Esophagus (tissue), 2 donors: ENCODE measurements around the gene WDR31. TPM values are rescaled to one million over a fixed set of nuclear protein-coding genes. Genes with fewer than 3 reads are reported as not detected.
"Not testable (repeated sequence)": the region's sequence is repeated elsewhere in the genome, so short reads cannot be mapped to it uniquely, and the experiment has no call there.

Experiments
- H3K27ac ChIP-seq, 2 donors: one replicate each; pipeline ENCODE4 v1.5.1; 2013; ENCODE audit warnings: low read depth in 2 of 2, mild to moderate bottlenecking in 2 of 2, inconsistent platforms in 1 of 2, low read length in 1 of 2, moderate library complexity in 1 of 2
- H3K27me3 ChIP-seq, 2 donors: one replicate each; pipeline ENCODE4 v1.6.1; 2013; ENCODE audit warnings: low read length in 2 of 2, control low read depth in 1 of 2, mild to moderate bottlenecking in 1 of 2; ENCODE audit not compliant: insufficient read depth in 2 of 2, control insufficient read depth in 1 of 2
- H3K36me3 ChIP-seq, 2 donors: one replicate each; pipeline ENCODE4 v1.6.1; 2013; ENCODE audit warnings: low read length in 1 of 2; ENCODE audit not compliant: control insufficient read depth in 2 of 2, insufficient read depth in 2 of 2
- H3K4me1 ChIP-seq, 2 donors: one replicate each; pipeline ENCODE4 v1.6.1; 2013; ENCODE audit warnings: low read length in 1 of 2; ENCODE audit not compliant: control insufficient read depth in 2 of 2, insufficient read depth in 2 of 2
- H3K4me3 ChIP-seq, 2 donors: one replicate each; pipeline ENCODE4 v1.5.1; 2013; ENCODE audit warnings: low read length in 2 of 2, mild to moderate bottlenecking in 2 of 2, low read depth in 1 of 2, moderate library complexity in 1 of 2
- H3K9me3 ChIP-seq, 2 donors: one replicate each; pipeline ENCODE4 v1.6.1; 2013; ENCODE audit warnings: mild to moderate bottlenecking in 2 of 2, low read depth in 1 of 2, low read length in 1 of 2, moderate library complexity in 1 of 2; ENCODE audit not compliant: control insufficient read depth in 2 of 2, insufficient read depth in 1 of 2
- WGBS, 2 donors: extraction: QIAGEN DNeasy Blood & Tissue Kit; methylation state at CpG; one replicate each; pipeline ENCODE4 v1.1.7; 2013; 5-methylcytosine and 5-hydroxymethylcytosine counted together
- polyA plus RNA-seq, 2 donors: library from polyadenylated mRNA; stranded (reverse); fragments of 200-250 nt; gene quantifications; one replicate each; pipeline ENCODE4 v1.2.3, GENCODE V29; 2013
- donor health status: healthy with polysubstance abuse.
- donor health status: Bipolar disorder and iron deficiency.

Gene WDR31
- polyA plus RNA-seq, 2 donors: 1.2 to 1.6 TPM

GRCh38 chr9:113379094-113379828 is 39.2 kb upstream of the WDR31 start:
- 64 to 79% methylated on average over 24 of the region's 24 CpGs for WGBS, 2 donors
- H3K36me3 ChIP-seq, H3K27me3 ChIP-seq, H3K9me3 ChIP-seq, H3K27ac ChIP-seq, H3K4me3 ChIP-seq, H3K4me1 ChIP-seq: not testable (repeated sequence)

GRCh38 chr9:113376634-113377567 is 36.8 kb upstream of the WDR31 start, which contains the start of gene HDHD3:
Gene HDHD3, minus strand, starts transcription at chr9:113376986. Its CDS starts 2,632 bp downstream, at chr9:113374354.
- no peaks in the 10 kb centered on the region for H3K4me1 ChIP-seq
- H3K4me3 ChIP-seq: peak within 1 kb of the TSS; percentile 74 to 91
- no peaks in the 10 kb centered on the region for H3K9me3 ChIP-seq
- H3K27ac ChIP-seq: peak within 1 kb of the TSS; percentile 96 to 97
- WGBS, 2 donors: 1 to 2% methylated on average over 72 to 74 of the region's 74 CpGs
- H3K36me3 ChIP-seq: peaks cover 12 to 17% of the 10 kb centered on the region in 2 donors
- H3K27me3 ChIP-seq: no peaks in the 10 kb centered on the region

GRCh38 chr9:113375057-113376023 is 35.3 kb upstream of the WDR31 start:
- peaks cover 12 to 17% of the 10 kb centered on the region in 2 donors for H3K36me3 ChIP-seq
- H3K27ac ChIP-seq: peak overlapping the region; percentile 9 to 97
- H3K4me1 ChIP-seq: no peaks in the 10 kb centered on the region
- no peaks in the 10 kb centered on the region for H3K27me3 ChIP-seq
- no peaks in the 10 kb centered on the region for H3K9me3 ChIP-seq
- WGBS, 2 donors: 68 to 84% methylated on average over 6 of the region's 6 CpGs
- peak overlapping the region in 1 of 2 donors; percentile 74 for H3K4me3 ChIP-seq

- Histone ChIP-seq H3K27ac (no peak overlapping the region), H3K4me3 (no peak overlapping the region), H3K36me3 (peaks cover 12 to 17% of the 10 kb centered on the region in 2 donors), H3K4me1 (no peaks in the 10 kb centered on the region), H3K27me3 (no peaks in the 10 kb centered on the region), H3K9me3 (no peaks in the 10 kb centered on the region)
- WGBS, 2 donors: 78 to 88% methylated on average over 24 of the region's 24 CpGs
Measured at GRCh38 chr9:113373676-113374392, 33.8 kb upstream of the WDR31 start.

GRCh38 chr9:113373256-113373655 is 33.2 kb upstream of the WDR31 start:
- Histone ChIP-seq H3K27me3 (no peaks in the 10 kb centered on the region), H3K4me1 (no peaks in the 10 kb centered on the region), H3K4me3 (no peak overlapping the region), H3K9me3 (no peaks in the 10 kb centered on the region), H3K27ac (no peak overlapping the region), H3K36me3 (peaks cover 12 to 17% of the 10 kb centered on the region in 2 donors)
- 64 to 68% methylated on average over 3 of the region's 3 CpGs for WGBS, 2 donors

GRCh38 chr9:113372059-113372458 is 32.0 kb upstream of the WDR31 start:
- 82 to 85% methylated on average over 5 of the region's 5 CpGs for WGBS, 2 donors
- Histone ChIP-seq H3K27ac (no peak overlapping the region), H3K36me3 (peaks cover 12 to 17% of the 10 kb centered on the region in 2 donors), H3K4me1 (no peaks in the 10 kb centered on the region), H3K4me3 (no peak overlapping the region), H3K27me3 (no peaks in the 10 kb centered on the region), H3K9me3 (no peaks in the 10 kb centered on the region)

GRCh38 chr9:113370806-113371325 is 30.8 kb upstream of the WDR31 start:
- Histone ChIP-seq H3K27me3 (no peaks in the 10 kb centered on the region), H3K4me1 (no peaks in the 10 kb centered on the region), H3K36me3 (peaks cover 12 to 22% of the 10 kb centered on the region in 2 donors), H3K27ac (no peak overlapping the region), H3K4me3 (no peak overlapping the region), H3K9me3 (no peaks in the 10 kb centered on the region)
- WGBS, 2 donors: 62 to 67% methylated on average over 8 of the region's 8 CpGs

- H3K9me3 ChIP-seq: no peaks in the 10 kb centered on the region
- no peak overlapping the region for H3K4me3 ChIP-seq
- H3K4me1 ChIP-seq: no peaks in the 10 kb centered on the region
- H3K27ac ChIP-seq: no peak overlapping the region
- H3K36me3 ChIP-seq: peaks cover 12 to 22% of the 10 kb centered on the region in 2 donors
- H3K27me3 ChIP-seq: no peaks in the 10 kb centered on the region
- 76 to 86% methylated on average over 11 of the region's 11 CpGs for WGBS, 2 donors
Measured at GRCh38 chr9:113369855-113370140, 29.7 kb upstream of the WDR31 start.
